HG03575 (cell line): ENCODE results near the gene WBP4.
"Not testable (repeated sequence)": the region's sequence is repeated elsewhere in the genome, so short reads cannot be mapped to it uniquely, and the experiment has no call there.

Source experiments
- ATAC-seq: cut with Tn5 transposase; IDR thresholded peaks from one replicate; pipeline ENCODE4 v1.9.1; 2021; ENCODE audit not compliant: unreplicated experiment, insufficient number of reproducible peaks, low FRiP score; ENCODE audit errors: extremely low read depth

Gene WBP4

DNA sequence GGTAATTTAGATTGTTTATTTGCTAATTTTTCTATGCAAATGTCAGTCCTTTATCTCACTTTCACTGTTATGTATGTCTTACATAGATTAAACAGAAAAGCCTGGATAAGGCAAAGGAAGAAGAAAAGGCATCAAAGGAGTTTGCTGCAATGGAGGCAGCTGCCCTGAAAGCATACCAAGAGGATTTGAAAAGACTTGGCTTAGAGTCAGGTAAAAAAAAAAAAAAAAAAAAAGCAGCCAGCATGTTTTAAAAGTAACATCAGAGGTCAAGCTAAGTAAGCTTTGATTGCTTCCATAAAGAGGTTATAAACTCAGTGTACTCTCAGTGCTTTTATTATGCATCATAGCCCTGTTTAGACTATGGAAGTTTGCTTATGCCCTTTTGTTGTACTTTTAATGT, 3.8 kb downstream of the WBP4 start:
- ATAC-seq: no peak

DNA sequence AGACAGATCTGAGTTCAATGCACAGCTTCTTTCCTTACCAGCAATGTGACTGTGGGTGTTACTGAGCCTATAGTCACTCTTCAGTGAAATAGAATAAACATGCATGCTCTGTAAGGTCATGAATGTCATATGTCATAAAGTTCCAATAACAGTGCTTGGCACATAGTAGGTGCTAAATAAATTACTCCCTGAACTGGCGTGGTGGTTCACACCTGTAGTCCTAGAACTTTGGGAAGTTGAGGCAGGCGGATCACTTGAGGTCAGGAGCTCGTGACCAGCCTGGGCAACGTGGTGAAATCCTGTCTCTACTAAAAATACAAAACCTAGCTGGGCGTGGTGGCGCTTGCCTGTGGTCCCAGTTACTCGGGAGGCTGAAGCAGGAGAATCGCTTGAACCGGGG, 13.2 kb downstream of the WBP4 start:
- ATAC-seq: no peak

DNA sequence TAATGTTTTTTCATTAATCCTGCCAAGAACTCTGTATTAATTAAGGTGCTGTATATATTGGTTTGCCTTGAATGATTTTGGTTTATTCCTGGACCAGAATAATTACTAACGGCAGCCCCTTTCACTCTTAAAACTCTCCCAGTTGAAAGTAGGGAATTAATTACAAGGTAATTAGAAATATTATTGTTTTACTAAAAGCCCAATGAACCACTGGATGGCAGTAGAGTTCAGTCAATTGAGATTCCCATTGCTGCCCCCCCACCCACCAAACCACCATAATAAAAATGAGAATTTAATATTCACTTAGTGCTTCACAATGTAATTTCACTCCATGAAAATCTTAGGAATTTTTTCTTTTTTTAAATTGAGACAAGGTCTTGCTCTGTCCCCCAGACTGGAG, 13.7 kb downstream of the WBP4 start:
- ATAC-seq: no peak

DNA sequence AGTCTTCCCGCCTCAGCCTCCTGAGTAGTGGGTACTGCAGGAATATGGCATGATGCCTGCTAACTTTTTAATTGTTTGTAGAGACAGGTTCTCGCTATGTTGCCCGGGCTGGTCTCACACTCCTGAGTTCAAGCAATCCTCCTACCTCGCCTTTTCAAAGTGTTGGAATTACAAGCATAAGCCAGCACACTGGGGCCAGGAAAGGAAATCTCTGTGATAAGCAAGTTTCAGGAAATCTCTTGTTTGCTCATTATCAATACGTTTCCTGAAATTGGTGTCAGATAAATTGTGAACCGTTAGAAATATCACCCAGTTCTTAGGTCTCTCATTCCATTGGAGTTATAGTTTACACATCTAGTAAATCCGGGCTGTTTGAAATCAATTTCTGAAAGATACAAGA, 14.2 kb downstream of the WBP4 start:
- ATAC-seq: no peak

DNA sequence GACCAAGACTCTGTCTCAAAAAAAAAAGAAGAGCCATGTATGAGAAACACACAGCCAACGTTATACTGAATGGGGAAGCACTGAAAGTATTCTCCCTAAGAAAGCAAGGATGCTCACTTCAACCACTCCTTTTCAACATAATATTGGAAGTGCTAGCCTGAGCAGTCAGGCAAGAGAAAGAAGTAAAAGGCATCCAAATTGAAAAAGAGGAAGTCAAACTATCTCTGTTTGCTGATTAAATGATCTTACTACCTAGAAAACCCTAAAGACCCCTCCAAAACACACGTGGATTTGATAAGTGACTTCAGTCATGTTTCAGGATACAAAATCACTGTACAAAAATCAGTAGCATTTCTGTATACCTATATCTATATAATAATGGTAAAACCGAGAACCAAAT, 16.2 kb downstream of the WBP4 start:
- ATAC-seq: no peak

DNA sequence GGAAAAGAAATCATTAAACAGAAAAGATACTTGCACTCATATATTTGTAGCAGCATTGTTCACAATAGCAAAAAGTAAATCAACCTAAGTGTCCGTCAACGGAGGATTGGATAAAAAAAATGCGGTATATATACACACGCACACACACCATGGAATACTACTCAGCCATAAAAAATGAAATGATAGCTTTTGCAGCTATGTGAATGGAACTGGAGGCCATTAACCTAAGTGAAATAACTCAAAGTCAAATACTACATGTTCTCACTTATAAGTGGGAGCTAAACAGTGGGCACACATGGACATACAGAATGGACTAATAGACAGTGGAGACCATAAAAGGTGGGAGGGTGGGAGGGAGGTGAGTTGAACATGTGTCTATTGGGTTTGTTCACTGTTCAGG, 18.4 kb downstream of the WBP4 start:
- no peak for ATAC-seq

DNA sequence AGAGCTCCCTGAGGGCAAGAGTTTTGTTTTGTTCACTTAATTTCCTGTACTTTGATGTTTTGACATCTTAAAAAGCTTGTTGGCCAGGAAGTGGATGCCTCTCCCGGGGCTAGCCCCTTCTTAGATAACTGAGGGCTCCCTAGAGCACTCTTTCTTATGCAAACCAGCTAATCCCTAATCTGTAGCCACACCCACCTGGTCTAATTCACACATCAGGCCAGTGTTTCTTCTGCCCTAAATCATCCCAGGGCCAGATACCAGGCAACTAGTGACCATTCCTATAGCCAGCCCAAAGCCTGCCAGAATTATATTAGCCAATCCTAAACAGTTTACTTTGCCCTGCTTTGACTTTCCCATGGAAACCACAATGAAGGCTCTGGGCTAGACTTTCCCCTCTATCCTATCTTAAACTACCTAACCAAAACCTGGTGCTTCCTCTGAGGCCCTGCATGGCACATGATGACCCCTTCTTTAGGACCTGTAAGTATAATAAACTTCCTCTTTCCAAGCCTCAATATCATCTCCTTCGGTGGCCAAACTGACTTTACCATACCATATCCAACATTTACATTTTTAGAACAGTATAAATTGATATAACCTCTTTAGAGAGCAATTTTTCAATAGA, 24.8 kb downstream of the WBP4 start:
- no peak for ATAC-seq

DNA sequence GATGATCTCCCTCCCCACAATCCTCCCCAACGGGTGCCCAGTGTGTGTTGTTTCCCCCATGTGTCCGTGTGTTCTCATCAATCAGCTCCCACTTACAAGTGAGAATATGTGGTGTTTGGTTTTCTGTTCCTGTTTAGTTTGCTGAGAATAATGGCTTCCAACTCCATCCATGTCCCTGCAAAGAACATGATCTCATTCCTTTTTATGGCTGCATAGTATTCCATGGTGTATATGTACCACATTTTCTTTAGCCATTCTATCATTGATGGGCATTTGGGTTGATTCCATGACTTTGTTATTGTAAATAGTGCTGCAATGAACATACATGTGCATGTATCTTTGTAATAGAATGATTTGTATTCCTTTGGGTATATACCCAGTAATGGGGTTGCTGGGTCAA, 34.4 kb downstream of the WBP4 start:
- ATAC-seq: not testable (repeated sequence)

DNA sequence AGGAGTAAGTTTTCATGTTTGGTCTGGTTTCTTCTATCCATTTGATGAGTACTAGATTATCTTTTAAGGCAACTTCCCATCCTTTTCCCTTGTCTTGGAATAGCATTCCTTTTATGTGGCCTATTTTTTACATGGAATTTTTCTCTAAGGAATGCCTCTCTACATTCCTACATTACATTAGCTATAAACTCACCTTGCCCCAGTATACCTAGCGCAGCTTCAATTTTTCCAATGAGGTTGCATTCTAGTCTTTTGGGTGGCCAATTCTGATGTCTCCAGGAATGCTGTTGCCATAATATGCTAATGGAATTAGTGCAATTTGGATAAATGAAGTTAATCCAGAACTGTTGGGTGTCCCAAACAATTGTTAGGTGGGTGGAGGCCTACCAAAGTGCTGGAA, 37.5 kb downstream of the WBP4 start:
- no peak for ATAC-seq

DNA sequence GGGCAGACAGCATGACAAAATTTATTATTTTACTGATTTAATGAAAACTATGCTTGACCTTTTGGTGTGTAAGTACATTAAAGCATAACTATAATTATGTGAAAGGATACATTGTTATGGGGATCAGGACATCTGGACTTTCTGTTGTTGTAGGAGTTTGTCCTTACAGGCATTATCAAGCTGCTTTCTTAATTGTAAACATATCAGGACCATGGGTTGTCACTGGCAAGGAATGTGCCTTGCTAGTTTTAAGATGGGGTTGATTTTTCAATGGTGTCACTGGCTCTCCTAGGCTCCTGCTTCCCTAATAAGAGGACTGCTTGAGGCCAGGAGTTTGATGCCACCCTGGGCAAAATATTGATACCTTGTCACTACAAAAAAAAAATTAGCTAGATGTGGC, 38.7 kb downstream of the WBP4 start:
- no peak for ATAC-seq

DNA sequence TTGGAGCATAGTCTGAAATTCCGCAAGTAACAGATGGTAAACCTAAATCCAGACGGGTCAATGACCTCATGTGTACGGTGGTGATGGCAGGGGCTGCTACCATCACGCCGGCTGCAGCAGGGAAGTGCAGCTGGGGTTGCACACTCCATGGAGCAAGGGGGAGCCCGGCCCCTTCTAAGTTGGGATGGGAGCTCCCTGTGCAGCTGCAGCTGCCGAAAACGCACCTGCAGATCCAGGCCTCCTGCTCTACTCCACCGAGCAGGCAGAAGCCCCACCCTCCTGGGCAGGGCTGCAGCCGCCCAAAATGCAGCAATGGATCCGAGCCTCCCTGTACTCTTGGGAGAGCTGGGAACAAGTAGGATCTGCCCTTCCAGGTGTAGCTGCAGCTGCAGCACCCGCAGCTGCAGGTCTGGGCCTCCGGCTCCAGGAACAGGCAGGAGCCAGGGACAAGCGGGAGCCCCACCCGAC, 45.8 kb downstream of the WBP4 start:
- no peak for ATAC-seq

DNA sequence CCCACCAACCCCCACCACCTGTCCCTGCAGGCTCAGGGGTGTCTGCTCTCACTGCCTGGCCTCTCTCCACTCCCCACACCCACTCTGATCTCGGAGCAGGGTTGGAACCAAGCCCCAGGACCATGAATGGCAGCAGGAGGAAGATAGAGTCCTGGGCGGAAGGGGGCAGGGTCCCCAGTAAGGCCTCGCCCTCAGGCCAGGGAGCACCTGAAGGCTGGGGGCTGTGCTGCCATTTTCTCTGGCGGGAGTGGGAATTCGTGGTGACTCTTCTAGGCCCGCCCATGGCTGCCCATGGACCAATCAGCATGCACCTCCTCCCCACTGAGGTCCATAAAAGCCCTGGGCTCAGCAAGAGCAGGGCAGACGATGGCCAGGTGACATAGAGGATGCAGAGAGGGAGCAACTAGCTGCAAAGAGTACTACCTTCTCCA, 46.3 kb downstream of the WBP4 start:
- no peak for ATAC-seq

DNA sequence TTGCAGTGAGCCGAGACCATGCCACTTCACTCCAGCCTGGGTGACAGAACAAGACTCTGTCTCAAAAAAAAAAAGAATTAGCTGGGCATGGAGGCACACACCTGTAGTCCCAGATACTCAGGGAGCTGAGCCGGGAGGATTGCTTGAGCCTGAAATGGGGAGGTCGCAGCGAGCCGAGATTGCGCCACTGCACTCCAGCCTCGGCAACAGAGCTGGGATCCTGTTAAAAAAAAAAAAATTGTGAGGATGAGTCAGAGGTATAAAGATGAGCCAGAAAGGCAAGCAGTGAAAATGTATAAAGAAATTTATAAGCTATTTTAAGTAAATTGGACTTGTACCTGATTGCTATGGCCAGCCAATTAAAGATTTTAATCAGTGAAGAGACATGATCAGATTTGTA, 50.1 kb downstream of the WBP4 start:
- ATAC-seq: no peak

DNA sequence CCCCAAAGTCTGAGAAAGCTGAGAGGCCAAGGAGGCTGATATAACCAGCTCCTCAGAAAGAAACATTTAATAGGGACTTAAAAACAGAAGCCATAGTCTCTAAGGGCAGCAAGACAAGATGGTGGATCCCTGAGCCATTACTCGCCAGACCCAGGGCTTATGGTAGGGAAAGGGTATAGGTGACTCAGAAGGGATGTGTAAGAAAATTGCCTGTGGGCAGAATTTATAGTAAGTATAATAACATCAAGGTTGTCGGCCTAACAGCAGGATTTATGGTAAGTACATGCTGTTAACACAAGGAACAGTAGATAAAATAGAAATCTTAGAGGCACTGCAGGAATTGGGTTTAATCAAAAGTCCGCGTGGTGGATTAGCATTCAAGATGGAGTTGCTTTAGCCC, 56.6 kb downstream of the WBP4 start:
- no peak for ATAC-seq

DNA sequence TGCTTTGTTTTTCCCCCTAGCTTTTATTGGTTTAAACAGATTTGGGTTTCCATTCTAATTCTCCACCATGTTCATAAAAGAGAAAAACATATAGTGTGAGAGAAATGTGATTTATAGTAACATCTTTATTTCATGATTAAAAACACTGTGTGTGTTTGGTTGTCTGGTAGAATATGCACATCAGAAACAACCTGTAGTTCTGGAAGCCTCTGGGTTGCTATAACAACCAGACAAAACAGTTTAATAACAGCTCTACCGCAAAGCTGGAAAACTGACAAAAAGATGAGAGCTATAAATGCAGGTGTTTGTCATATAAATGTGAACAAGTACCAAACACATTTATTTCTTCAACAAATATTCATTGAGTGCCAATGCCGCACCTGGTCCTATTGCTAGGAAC, 61.5 kb downstream of the WBP4 start:
- ATAC-seq: no peak

DNA sequence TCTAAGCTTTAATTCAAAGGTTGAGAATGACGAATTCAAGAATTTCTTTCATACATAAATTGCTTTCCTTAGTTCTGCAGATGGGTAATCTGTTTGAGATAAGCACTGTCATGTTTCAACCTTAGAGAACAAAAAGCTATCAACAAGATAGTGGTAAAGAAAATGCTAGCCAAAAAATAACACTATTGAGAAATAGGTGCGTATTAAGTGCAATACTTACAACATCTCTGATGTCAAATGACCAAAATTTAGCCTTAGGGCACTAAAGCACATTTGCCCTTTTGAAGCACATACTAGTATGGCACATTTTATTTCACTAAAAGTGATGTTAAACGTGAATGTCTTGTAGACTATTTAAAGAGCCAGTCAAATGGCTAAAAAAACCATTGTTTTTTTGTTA, 66.4 kb downstream of the WBP4 start:
- no peak for ATAC-seq

DNA sequence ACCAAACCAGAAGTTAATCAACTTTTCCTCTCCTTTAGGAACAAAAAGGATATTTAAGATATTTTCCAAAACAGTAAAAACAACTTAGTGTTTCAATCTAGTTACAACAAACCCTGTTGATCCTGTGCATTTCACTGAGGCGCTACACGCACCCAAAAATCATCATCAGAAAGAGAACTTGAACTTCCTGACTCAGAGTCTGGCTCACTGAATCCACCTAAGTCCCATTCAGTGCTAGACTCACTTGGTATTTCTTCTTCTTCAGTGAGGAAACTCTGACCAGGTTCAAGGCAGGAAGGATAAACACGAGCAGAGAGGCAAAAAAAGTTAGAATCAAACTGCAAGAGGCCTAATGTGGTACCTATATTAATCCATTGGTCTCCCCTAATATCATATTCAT, 69.0 kb downstream of the WBP4 start:
- ATAC-seq: no peak

DNA sequence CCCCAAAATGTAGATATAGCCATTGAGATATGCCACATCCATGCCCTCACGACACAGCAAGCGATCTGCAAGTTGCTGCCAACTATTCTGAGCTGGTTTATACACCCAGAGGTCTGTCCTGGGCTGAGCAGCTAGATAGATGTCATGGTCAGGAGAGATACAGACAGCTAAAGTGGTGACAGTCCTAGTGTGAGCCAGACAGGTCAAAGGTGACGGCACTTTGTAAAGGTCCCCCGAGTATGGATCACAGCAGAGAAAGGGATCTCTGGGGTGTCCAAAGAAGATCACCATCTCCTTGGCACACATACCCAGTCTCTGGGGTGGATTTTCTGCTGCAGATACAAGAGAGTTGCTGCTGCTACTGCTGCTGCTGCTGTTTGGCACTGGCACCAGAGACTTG, 69.9 kb downstream of the WBP4 start:
- not testable (repeated sequence) for ATAC-seq

DNA sequence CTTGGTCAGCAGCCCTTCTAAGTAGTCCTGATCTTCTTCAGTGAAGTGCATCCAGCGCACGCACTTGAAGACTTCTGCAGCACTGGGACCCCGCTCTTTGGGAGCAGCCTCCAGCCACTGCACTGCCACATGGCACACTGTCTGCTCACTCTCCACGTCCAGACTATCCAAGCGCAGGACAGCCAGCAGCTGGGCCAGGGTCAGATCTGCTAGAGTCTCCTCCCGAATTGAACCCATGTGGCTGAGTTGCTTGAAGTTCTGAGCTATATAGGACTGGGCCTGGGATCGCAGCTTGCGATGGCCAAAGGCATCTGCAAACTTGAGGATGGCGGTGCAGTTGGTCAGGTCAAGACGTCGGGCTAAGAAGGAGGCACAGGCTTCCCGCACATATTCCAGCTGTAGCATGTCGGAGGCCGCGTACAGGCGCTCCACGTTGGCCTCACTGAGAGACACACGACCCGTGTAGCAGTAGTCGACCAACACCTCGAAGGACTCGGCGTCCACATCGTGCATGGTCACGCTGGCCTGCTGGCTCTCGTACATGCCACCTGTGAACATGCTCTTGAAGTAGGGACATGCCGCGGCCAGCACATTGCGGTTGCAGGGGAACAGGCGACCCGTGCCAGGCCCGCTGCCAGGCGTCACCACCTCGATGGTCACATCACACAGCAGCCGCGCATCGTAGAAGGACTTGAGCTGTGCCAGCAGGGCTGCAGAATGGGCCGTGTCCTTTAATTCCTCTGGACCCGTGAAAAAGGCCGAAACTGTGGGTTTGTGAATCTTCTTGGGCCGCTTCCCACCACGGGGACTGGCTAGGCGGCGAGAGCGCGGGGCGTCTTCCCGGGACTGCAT, 70.6 kb downstream of the WBP4 start:
- ATAC-seq: not testable (repeated sequence)

DNA sequence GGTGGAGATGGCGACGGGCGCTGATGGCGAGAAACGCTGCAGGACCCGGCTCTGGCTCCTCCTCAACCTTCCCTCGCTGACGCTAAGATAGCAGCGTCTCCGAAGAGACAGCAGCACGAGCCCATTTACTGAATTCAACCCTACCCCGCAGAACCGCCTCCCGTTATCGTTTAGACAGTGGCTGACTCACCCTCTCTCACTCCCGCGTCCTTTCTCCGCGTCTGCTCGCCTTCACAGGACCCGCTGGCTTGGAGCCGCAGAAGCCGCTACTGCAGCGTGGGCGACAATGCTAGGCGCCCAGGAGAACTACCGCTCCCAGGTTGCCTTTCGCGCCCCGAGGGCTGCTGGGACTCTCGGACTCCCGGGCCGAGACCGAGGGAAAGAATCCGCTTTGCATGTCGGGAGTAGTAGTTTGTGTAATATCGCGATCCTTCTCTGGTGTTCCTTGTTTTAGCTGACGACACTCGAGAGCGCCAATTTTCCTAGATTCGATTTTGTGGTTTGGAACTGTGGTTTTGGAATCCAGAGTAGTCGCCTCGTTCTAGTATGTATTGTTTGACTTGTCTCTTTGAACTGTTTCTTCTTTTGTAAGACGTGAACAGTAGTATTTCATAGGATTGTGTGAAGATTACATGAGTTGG, 71.3 kb downstream of the WBP4 start, which contains the start of gene KBTBD6:
KBTBD6 (minus strand) TSS at position 291 of the 641 bp plus-strand sequence. CDS start 291 bp downstream, outside the sequence.
- peak; percentile 87 for ATAC-seq
